Heart left ventricle (tissue), 13 donors: Measurements from ENCODE around the gene CD81.
"Not testable (repeated sequence)": the region's sequence is repeated elsewhere in the genome, so short reads cannot be mapped to it uniquely, and the experiment has no call there.

Experiments used
- CTCF ChIP-seq, 12 donors: fragments of 200-600 bp; sonication (generic) in 4 of 12; IDR thresholded peaks; one replicate each; pipeline versions ENCODE4 v1.5.0 to v1.8.0; 2018 to 2022; ENCODE audit warnings: antibody characterized with exemption in 12 of 12, mild to moderate bottlenecking in 5 of 12
- POLR2A ChIP-seq, 2 donors: fragments of 450-650 bp; IDR thresholded peaks; one replicate each; pipeline ENCODE4 v1.6.1; 2017; ENCODE audit warnings: antibody characterized with exemption in 2 of 2, mild to moderate bottlenecking in 2 of 2, moderate library complexity in 2 of 2
- donor health status: ischemic (EF 13 %, LVEDD 7.1; RV severe dilation, severe dysfunction).
- donor health status: DM: no; HTN: yes; CAD: no.
- donor health status: DM: no; HTN: no; CAD: no.
- donor health status: ischemic (EF 25% LVEDD 6.9; RV normal size, moderate dysfunction).
- donor health status: ischemic (EF 25% LVEDD 5.7; RV mildly dilated, moderate dysfunction).
- donor health status: ischemic (EF 35%, LVEDD 5.7; RV mildly dilated, moderate dysfunction).
- donor health status: nonischemic (EF 11% LVEDD 7.7; RV severe dilation, severe dysfunction).
- donor health status: DM: yes; HTN: yes; CAD: no.
- donor health status: PGD.
- donor health status: ischemic (EF 29% LVEDD 5.4; RV normal size, mild dysfunction).
- donor health status: nonischemic (EF 23%, LVEDD 6.1; RV moderate dilation, normal function).

GRCh38 chr11:2333486-2334205 is 43.5 kb upstream of the CD81 start:
- TF ChIP-seq CTCF, POLR2A (IDR thresholded peaks at IDR 0.05): not testable (repeated sequence)
